ENCODE data around the gene SH3BGRL3. TPM values are rescaled to one million over a fixed set of nuclear protein-coding genes. Genes with fewer than 3 reads are reported as not detected.

Gene SH3BGRL3
- total RNA-seq, 2 donors from 2014 or later, result 361 to 478 TPM

DNA sequence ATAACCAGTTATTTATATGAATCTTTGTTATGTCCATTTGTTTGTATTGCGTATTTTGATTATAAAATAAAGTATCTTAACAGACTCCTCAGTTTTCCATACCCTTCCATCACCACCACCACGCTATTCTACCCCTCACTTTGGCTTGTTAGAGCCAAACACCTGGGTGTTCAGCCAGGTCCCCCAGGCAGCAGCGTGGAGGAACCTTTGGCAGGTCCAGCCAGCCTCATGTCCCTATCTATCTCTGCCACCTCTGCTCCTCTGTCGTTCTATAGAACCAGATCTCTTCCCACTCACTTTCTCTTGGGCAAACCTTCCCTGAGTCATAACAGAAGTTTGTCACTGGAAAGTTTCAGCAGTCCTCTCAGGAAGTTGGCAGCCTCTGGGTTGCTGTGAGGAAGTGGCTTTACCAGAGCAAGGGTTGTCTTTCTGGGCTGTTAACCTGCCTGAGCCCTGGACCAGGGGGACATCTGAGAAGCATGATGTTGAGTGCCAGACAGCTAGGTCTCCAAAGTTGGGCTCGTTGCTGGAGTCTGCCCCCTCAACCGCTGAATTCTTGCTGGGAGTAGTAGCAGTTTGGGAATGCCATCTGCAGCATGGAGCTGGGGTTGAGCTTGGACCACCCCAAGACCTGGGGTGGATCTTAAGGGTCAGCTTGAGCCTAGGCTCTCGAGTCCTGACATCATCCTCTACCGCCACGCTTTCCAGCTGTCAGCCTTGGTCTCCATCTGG, 996 bp upstream of the SH3BGRL3 start:
- peak overlapping the region; percentile 91 for H3K4me3 ChIP-seq
- intact Hi-C loops (cut with DNase I), result no loop called here
- H3K9ac ChIP-seq (ENCODE audit: low read depth in 2 of 2, low read length in 2 of 2), result peak overlapping the region; percentile 84 to 86
- H3K27me3 ChIP-seq, result no peaks in the 10 kb centered on the region
- H3K4me1 ChIP-seq, result peaks cover 28% of the 10 kb centered on the region
- peaks cover 7% of the 10 kb centered on the region for H3K36me3 ChIP-seq
- peak overlapping the region; percentile 95 for H3K27ac ChIP-seq
- no peaks in the 10 kb centered on the region for H3K9me3 ChIP-seq
- TF ChIP-seq, protein P1, sequence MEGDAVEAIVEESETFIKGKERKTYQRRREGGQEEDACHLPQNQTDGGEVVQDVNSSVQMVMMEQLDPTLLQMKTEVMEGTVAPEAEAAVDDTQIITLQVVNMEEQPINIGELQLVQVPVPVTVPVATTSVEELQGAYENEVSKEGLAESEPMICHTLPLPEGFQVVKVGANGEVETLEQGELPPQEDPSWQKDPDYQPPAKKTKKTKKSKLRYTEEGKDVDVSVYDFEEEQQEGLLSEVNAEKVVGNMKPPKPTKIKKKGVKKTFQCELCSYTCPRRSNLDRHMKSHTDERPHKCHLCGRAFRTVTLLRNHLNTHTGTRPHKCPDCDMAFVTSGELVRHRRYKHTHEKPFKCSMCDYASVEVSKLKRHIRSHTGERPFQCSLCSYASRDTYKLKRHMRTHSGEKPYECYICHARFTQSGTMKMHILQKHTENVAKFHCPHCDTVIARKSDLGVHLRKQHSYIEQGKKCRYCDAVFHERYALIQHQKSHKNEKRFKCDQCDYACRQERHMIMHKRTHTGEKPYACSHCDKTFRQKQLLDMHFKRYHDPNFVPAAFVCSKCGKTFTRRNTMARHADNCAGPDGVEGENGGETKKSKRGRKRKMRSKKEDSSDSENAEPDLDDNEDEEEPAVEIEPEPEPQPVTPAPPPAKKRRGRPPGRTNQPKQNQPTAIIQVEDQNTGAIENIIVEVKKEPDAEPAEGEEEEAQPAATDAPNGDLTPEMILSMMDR (IDR thresholded peaks at IDR 0.05), result no peak
- DNase-seq, result peak; percentile 66

DNA sequence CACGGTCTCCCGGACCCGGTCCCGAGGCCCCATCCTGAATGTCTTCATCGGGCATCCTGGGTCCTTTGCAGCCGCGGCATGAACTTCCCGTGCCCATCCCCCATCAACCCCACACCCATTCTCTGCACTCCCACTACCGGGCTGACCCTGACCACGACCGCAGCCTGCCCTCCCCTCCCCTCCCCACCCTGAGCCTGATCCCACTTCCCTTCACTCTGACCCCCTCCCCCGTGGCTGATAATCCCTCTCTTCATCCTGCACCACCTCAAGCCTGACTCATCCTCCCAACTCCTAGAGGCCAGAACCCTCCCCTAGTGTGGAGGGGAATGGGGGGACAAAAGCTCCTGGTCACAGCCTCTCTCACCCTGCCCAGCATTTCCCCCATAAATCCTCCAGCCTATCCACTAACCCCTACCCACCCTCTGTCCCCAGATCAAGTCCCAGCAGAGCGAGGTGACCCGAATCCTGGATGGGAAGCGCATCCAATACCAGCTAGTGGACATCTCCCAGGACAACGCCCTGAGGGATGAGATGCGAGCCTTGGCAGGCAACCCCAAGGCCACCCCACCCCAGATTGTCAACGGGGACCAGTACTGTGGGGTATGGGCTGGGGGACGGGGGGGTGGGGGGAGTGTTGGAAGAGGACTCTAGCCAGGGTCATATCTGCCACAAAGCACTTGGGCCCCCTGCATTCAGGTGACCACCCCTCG, 602 bp downstream of the SH3BGRL3 start:
- peaks cover 7% of the 10 kb centered on the region for H3K36me3 ChIP-seq
- H3K27me3 ChIP-seq, result no peaks in the 10 kb centered on the region
- DNase-seq, result peak; percentile 53
- no peaks in the 10 kb centered on the region for H3K9me3 ChIP-seq
- peak overlapping the region; percentile 95 for H3K27ac ChIP-seq
- peak overlapping the region; percentile 83 to 84 for H3K9ac ChIP-seq (ENCODE audit: low read depth in 2 of 2, low read length in 2 of 2)
- TF ChIP-seq, protein P1 (IDR thresholded peaks at IDR 0.05), result no peak
- peak overlapping the region; percentile 91 for H3K4me3 ChIP-seq
- H3K4me1 ChIP-seq, result peaks cover 28% of the 10 kb centered on the region
- intact Hi-C loops (cut with DNase I), result no loop called here

DNA sequence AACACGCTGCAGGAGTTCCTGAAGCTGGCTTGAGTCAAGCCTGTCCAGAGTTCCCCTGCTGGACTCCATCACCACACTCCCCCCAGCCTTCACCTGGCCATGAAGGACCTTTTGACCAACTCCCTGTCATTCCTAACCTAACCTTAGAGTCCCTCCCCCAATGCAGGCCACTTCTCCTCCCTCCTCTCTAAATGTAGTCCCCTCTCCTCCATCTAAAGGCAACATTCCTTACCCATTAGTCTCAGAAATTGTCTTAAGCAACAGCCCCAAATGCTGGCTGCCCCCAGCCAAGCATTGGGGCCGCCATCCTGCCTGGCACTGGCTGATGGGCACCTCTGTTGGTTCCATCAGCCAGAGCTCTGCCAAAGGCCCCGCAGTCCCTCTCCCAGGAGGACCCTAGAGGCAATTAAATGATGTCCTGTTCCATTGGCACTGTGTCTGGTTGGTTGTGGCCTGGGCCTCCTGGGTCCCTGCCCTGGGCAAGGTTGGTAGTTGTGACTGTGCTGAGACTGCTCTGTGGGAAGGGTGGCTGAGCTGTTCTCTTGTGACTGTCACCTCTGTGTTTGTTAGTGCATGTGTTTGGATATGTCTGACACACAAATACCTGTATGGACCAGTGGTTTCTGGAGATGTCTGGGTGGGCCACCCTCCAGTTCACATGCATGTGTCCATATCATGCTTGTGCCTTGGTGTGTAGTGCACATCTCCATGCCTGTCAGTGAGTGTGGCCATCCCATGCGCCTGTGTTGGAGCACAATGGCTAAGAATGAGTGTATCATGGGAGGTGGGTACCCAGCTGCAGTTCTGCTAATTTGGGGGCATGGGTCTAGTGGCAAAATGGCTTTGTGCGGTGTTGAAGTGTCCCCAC, 1.4 kb downstream of the SH3BGRL3 start:
- peak overlapping the region; percentile 91 for H3K4me3 ChIP-seq
- no peak for DNase-seq
- intact Hi-C loops (cut with DNase I), result no loop called here
- TF ChIP-seq, protein P1 (IDR thresholded peaks at IDR 0.05), result no peak
- H3K27ac ChIP-seq, result peak overlapping the region; percentile 95
- no peaks in the 10 kb centered on the region for H3K27me3 ChIP-seq
- H3K9ac ChIP-seq (ENCODE audit: low read depth in 2 of 2, low read length in 2 of 2), result peak overlapping the region; percentile 48 to 84
- H3K36me3 ChIP-seq, result peaks cover 7% of the 10 kb centered on the region
- no peaks in the 10 kb centered on the region for H3K9me3 ChIP-seq
- peaks cover 21% of the 10 kb centered on the region for H3K4me1 ChIP-seq

DNA sequence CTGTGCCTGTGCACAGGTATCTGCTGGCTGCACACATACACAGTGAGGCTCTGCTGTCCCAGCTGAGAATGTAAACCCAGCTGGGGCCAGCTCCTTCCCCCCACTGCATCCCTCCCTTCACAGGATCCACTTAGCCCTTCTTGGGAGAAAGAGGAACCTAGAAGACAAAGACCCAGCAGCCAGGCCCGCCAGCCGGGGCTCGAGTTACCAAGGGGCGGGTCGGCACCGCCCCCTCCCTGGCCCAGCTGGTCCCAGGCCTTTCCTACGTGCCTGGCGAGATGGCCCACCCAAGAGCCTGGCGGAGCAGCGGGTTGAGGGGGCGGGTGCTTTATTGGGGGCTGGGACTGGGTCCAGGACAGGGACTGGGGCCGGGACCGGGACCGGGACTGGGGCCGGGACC, 2.1 kb downstream of the SH3BGRL3 start:
- peaks cover 7% of the 10 kb centered on the region for H3K36me3 ChIP-seq
- peak; percentile 35 for DNase-seq
- H3K9ac ChIP-seq (ENCODE audit: low read depth in 2 of 2, low read length in 2 of 2), result no peak overlapping the region
- H3K4me3 ChIP-seq, result no peak overlapping the region
- peaks cover 15% of the 10 kb centered on the region for H3K4me1 ChIP-seq
- H3K9me3 ChIP-seq, result no peaks in the 10 kb centered on the region
- no peaks in the 10 kb centered on the region for H3K27me3 ChIP-seq
- intact Hi-C loops (cut with DNase I), result no loop called here
- TF ChIP-seq, protein P1 (IDR thresholded peaks at IDR 0.05), result no peak
- H3K27ac ChIP-seq, result peak overlapping the region; percentile 95

DNA sequence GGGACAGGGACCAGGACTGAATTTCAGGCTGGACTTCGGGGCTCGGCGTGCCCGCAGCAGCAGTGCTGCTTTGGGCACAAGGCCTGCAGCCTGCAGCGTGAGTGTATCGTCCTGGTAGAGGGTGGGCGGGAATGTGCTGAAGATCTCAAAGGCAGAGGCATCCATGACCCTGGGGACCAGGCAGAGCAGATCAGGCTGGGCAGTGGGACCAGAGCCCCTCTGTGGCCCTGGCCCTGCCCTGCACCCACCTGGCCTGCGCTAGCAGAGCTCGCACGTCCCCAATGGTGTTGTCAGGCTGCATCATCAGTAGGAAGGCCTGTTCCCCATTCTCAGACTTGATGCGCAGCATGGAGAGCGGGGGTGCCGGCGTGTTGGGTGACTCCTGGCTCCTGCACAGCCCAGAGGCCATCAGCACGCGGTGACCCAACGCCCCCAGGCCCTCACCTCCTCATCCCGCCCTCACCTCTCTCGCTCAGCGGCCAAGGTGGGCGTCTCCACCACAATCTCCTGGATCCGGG, 2.6 kb downstream of the SH3BGRL3 start:
- no peaks in the 10 kb centered on the region for H3K9me3 ChIP-seq
- H3K27ac ChIP-seq, result no peak overlapping the region
- TF ChIP-seq, protein P1 (IDR thresholded peaks at IDR 0.05), result no peak
- no peak for DNase-seq
- no peak overlapping the region for H3K4me3 ChIP-seq
- H3K36me3 ChIP-seq, result peaks cover 7% of the 10 kb centered on the region
- H3K4me1 ChIP-seq, result peaks cover 14% of the 10 kb centered on the region
- intact Hi-C loops (cut with DNase I), result no loop called here
- H3K9ac ChIP-seq (ENCODE audit: low read depth in 2 of 2, low read length in 2 of 2), result no peak overlapping the region
- no peaks in the 10 kb centered on the region for H3K27me3 ChIP-seq
